NCI-H82 (cell line): ENCODE results near the gene PDE9A.
"Not testable (repeated sequence)": the region's sequence is repeated elsewhere in the genome, so short reads cannot be mapped to it uniquely, and the experiment has no call there.

ENCODE experiments used
- DNase-seq: peaks from one replicate; lab custom pipeline; 2025; lab: John Stamatoyannopoulos, UW

PDE9A gene

GRCh38 chr21:42798106-42798505 is 144.7 kb downstream of the PDE9A start:
- no peak for DNase-seq

GRCh38 chr21:42799516-42799915 is 146.1 kb downstream of the PDE9A start:
- DNase-seq: no peak

- DNase-seq: no peak
Measured at GRCh38 chr21:42799948-42800347, 146.5 kb downstream of the PDE9A start.

GRCh38 chr21:42801616-42802015 is 148.2 kb downstream of the PDE9A start:
- DNase-seq: not testable (repeated sequence)

GRCh38 chr21:42806509-42807140 is 153.2 kb downstream of the PDE9A start:
- DNase-seq: peak; percentile 87

- not testable (repeated sequence) for DNase-seq
Measured at GRCh38 chr21:42807293-42807895, 154.0 kb downstream of the PDE9A start.

GRCh38 chr21:42807938-42808613 is 154.7 kb downstream of the PDE9A start:
- DNase-seq: no peak

GRCh38 chr21:42809171-42809570 is 155.8 kb downstream of the PDE9A start:
- DNase-seq: no peak

- no peak for DNase-seq
Measured at GRCh38 chr21:42809577-42810475, 156.4 kb downstream of the PDE9A start.

- no peak for DNase-seq
Measured at GRCh38 chr21:42811960-42812359, 158.5 kb downstream of the PDE9A start.

GRCh38 chr21:42812528-42813241 is 159.3 kb downstream of the PDE9A start:
- not testable (repeated sequence) for DNase-seq

- DNase-seq: no peak
Measured at GRCh38 chr21:42815217-42815616, 161.8 kb downstream of the PDE9A start.

- DNase-seq: peak; percentile 69
Measured at GRCh38 chr21:42818328-42818749, 164.9 kb downstream of the PDE9A start.

GRCh38 chr21:42819861-42820615 is 166.6 kb downstream of the PDE9A start:
- no peak for DNase-seq

- DNase-seq: no peak
Measured at GRCh38 chr21:42820616-42821465, 167.4 kb downstream of the PDE9A start.
